ENCODE data around the gene C2orf66.

C2orf66 gene

GRCh38 chr2:196809260-196809659 lies at the start of gene C2orf66:
C2orf66 (minus strand) TSS chr2:196809355; CDS start chr2:196809336, 19 bp downstream.
- no peak within 1 kb of the TSS for H3K4me3 ChIP-seq (ENCODE audit: low read depth, low read length)
- no peak for TF ChIP-seq CTCF (IDR thresholded peaks at IDR 0.05; ENCODE audit: borderline replicate concordance, insufficient read depth, low read depth, low read length)

GRCh38 chr2:196854629-196855028 lies 45.5 kb upstream of the C2orf66 start:
- TF ChIP-seq CTCF (IDR thresholded peaks at IDR 0.05; ENCODE audit: borderline replicate concordance, insufficient read depth, low read depth, low read length): no peak

GRCh38 chr2:196853301-196854087 lies 44.3 kb upstream of the C2orf66 start:
- no peak overlapping the region for H3K4me3 ChIP-seq (ENCODE audit: low read depth, low read length)
- TF ChIP-seq CTCF (IDR thresholded peaks at IDR 0.05; ENCODE audit: borderline replicate concordance, insufficient read depth, low read depth, low read length): no peak

More at GRCh38 chr2:196854629-196855028, 45.5 kb upstream of the C2orf66 start:
- no peak overlapping the region for H3K4me3 ChIP-seq (ENCODE audit: low read depth, low read length)

GRCh38 chr2:196851088-196851487 lies 41.9 kb upstream of the C2orf66 start:
- TF ChIP-seq CTCF (IDR thresholded peaks at IDR 0.05; ENCODE audit: borderline replicate concordance, insufficient read depth, low read depth, low read length): no peak

GRCh38 chr2:196849895-196850294 lies 40.7 kb upstream of the C2orf66 start:
- TF ChIP-seq CTCF (IDR thresholded peaks at IDR 0.05; ENCODE audit: borderline replicate concordance, insufficient read depth, low read depth, low read length): no peak
- no peak overlapping the region for H3K4me3 ChIP-seq (ENCODE audit: low read depth, low read length)

More at GRCh38 chr2:196851088-196851487, 41.9 kb upstream of the C2orf66 start:
- H3K4me3 ChIP-seq (ENCODE audit: low read depth, low read length): no peak overlapping the region

- no peak overlapping the region for H3K4me3 ChIP-seq (ENCODE audit: low read depth, low read length)
- TF ChIP-seq CTCF (IDR thresholded peaks at IDR 0.05; ENCODE audit: borderline replicate concordance, insufficient read depth, low read depth, low read length): no peak
Observed at GRCh38 chr2:196846295-196846694, 37.1 kb upstream of the C2orf66 start.

GRCh38 chr2:196845371-196845770 lies 36.2 kb upstream of the C2orf66 start:
- no peak overlapping the region for H3K4me3 ChIP-seq (ENCODE audit: low read depth, low read length)
- no peak for TF ChIP-seq CTCF (IDR thresholded peaks at IDR 0.05; ENCODE audit: borderline replicate concordance, insufficient read depth, low read depth, low read length)

Measured in GM12875 (cell line).